Adrenal gland (tissue), 5 donors: ENCODE data around the gene LRRC36.

Source experiments
- POLR2A ChIP-seq, 2 donors: fragments of 450-650 bp; IDR thresholded peaks; one replicate each; pipeline ENCODE4 v1.6.1; 2017; ENCODE audit warnings: antibody characterized with exemption in 2 of 2, mild to moderate bottlenecking in 2 of 2, moderate library complexity in 1 of 2
- TF ChIP-seq, protein P1 (sequence below), 6 experiments: fragments of 450-650 bp in 4 of 6; fragments of 200-600 bp in 2 of 6; sonication (generic) in 1 of 6; IDR thresholded peaks; 1 replicate in 5 of 6; 2 replicates in 1 of 6; pipeline versions ENCODE4 v1.5.1 to v1.8.0; 2016 to 2021; ENCODE audit warnings: antibody characterized with exemption in 6 of 6, mild to moderate bottlenecking in 2 of 6, moderate library complexity in 1 of 6
- donor health status: DM: no; HTN: no; CAD: no.

- TF ChIP-seq, protein P1, sequence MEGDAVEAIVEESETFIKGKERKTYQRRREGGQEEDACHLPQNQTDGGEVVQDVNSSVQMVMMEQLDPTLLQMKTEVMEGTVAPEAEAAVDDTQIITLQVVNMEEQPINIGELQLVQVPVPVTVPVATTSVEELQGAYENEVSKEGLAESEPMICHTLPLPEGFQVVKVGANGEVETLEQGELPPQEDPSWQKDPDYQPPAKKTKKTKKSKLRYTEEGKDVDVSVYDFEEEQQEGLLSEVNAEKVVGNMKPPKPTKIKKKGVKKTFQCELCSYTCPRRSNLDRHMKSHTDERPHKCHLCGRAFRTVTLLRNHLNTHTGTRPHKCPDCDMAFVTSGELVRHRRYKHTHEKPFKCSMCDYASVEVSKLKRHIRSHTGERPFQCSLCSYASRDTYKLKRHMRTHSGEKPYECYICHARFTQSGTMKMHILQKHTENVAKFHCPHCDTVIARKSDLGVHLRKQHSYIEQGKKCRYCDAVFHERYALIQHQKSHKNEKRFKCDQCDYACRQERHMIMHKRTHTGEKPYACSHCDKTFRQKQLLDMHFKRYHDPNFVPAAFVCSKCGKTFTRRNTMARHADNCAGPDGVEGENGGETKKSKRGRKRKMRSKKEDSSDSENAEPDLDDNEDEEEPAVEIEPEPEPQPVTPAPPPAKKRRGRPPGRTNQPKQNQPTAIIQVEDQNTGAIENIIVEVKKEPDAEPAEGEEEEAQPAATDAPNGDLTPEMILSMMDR (IDR thresholded peaks at IDR 0.05), result no peak
- TF ChIP-seq POLR2A (IDR thresholded peaks at IDR 0.05), result no peak
Measured at GRCh38 chr16:67394155-67395104, 67.8 kb downstream of the LRRC36 start.
